ENCODE data around the gene SBDS.
"Not testable (repeated sequence)": the region's sequence is repeated elsewhere in the genome, so short reads cannot be mapped to it uniquely, and the experiment has no call there.

DNA sequence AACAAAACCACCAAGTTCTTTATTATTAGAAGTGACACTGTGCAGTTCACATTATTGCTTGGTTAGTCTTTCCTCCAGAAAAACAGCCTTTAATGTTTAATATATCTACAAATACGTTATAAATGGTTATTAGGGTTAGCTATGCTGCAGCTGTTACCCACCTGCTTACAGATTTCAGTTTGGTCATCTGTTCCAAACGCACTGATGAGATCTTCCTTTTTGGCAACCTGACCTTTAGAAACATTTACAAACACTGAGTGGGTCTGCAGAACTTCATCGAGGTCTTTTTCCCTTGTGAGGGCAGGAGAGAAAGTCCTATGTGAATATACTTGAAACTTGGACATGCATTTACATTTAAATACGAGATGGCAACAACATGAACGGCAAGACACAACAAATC lies 1.3 kb downstream of the SBDS start:
- TF ChIP-seq, protein P1, sequence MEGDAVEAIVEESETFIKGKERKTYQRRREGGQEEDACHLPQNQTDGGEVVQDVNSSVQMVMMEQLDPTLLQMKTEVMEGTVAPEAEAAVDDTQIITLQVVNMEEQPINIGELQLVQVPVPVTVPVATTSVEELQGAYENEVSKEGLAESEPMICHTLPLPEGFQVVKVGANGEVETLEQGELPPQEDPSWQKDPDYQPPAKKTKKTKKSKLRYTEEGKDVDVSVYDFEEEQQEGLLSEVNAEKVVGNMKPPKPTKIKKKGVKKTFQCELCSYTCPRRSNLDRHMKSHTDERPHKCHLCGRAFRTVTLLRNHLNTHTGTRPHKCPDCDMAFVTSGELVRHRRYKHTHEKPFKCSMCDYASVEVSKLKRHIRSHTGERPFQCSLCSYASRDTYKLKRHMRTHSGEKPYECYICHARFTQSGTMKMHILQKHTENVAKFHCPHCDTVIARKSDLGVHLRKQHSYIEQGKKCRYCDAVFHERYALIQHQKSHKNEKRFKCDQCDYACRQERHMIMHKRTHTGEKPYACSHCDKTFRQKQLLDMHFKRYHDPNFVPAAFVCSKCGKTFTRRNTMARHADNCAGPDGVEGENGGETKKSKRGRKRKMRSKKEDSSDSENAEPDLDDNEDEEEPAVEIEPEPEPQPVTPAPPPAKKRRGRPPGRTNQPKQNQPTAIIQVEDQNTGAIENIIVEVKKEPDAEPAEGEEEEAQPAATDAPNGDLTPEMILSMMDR (IDR thresholded peaks at IDR 0.05; ENCODE audit: low read depth, low read length): not testable (repeated sequence)
- not testable (repeated sequence) for TF ChIP-seq EZH2phosphoT487 (IDR thresholded peaks at IDR 0.05; ENCODE audit: low read depth)

All from OCI-LY3 (cell line).